Measurements from ENCODE around the gene KCNAB2. TPM values are rescaled to one million over a fixed set of nuclear protein-coding genes. Genes with fewer than 3 reads are reported as not detected.
A peak's percentile ranks its signal among the peaks of the same experiment; 100 is the strongest.
"Not testable (repeated sequence)": the region's sequence is repeated elsewhere in the genome, so short reads cannot be mapped to it uniquely, and the experiment has no call there.

KCNAB2 gene
- total RNA-seq, 1 donor from 2014 or later: 4.5 TPM

GRCh38 chr1:6048179-6048867 lies 2.6 kb downstream of the KCNAB2 start:
- DNase-seq (ENCODE audit: low spot score in 2 of 2) (no peak), FAIRE-seq (no peak)

- DNase-seq (ENCODE audit: low spot score in 2 of 2) (no peak), FAIRE-seq (no peak)
These were observed 3.7 kb downstream of the KCNAB2 start for GRCh38 chr1:6049419-6049818.

GRCh38 chr1:6051423-6051822 lies 5.7 kb downstream of the KCNAB2 start:
- DNase-seq (ENCODE audit: low spot score in 2 of 2) (no peak), FAIRE-seq (no peak)

GRCh38 chr1:6052543-6053205 lies 7.0 kb downstream of the KCNAB2 start:
- DNase-seq (ENCODE audit: low spot score in 2 of 2): peak; percentile 68 to 78
- no peak for FAIRE-seq

DNA sequence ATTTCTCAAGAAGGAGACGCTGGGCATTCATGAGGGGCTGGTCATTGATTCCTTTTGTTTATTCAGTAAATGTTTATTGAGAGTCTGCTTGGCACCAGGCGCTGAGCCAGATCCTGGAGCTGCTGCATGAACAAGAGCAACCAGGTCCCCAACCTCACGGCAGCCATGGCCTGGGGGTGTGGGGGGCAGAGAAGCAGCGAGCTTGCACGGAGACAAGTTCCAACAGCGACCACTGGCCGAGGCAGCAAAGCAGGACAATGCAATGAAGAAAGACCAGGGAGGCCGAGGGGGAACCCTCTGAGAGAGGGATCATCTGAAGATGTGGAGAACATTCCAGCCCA lies 7.5 kb downstream of the KCNAB2 start:
- FAIRE-seq (no peak), DNase-seq (ENCODE audit: low spot score in 2 of 2) (no peak)

DNA sequence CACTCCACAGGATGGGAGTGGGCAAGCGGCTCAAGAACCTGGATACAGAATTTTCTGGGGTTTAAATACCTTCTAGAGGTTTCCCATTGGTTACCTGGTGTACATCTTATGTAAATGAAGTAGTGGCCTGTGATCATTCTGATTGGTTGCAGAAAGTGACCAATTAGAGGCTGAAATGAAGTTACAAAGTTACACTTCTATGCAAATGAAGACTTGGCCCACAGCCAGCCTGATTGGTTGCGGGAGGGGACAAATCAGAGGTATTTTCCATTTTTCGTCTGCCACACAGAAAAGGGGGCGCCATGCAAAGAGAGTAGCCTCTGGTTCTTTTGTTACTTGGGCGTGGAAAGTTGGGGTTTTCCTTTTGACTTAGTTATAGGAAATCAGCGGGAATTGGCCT lies 8.9 kb downstream of the KCNAB2 start:
- FAIRE-seq (no peak), DNase-seq (ENCODE audit: low spot score in 2 of 2) (no peak)

GRCh38 chr1:6056572-6056948 lies 10.9 kb downstream of the KCNAB2 start:
- DNase-seq (ENCODE audit: low spot score in 2 of 2) (no peak), FAIRE-seq (no peak)

DNA sequence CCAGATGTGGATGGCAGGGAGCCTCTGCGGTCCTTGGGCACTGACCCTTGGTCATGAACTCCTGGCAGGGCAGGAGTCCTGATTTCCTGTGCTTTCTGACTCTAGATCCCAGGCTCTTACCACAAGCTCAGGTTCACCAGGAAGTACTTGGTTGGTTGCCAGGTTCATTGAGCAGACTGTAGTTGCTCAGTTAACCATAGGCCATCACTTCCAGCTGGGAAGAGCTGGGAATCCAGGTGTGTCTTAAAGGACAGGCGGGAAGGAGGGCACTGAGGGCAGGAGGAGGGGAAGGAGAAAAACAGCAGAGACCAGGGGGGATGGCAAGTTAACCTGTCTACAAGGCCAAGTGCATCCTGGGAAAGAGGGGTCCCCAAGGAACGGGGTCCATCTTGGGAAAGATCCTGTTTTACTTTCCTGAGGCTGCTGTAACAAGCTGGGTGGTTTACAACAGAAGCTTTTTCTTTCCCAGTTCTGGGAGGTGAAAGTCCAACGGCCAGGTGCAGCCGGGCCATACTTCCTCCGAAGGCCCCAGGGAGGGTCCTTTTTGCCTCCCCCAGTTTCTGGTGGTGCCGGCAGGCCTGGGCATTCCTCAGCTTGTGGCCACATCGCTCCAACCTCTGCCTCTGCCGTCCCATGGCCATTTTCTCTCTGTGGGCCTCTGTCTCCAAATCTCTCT lies 11.6 kb downstream of the KCNAB2 start:
- DNase-seq (ENCODE audit: low spot score in 2 of 2): no peak

GRCh38 chr1:6059866-6060265 lies 14.2 kb downstream of the KCNAB2 start:
- no peak for FAIRE-seq
- no peak for DNase-seq (ENCODE audit: low spot score in 2 of 2)

More for the DNA sequence above, 11.6 kb downstream of the KCNAB2 start:
- FAIRE-seq: no peak

- no peak for DNase-seq (ENCODE audit: low spot score in 2 of 2)
- FAIRE-seq: no peak
These were observed 17.0 kb downstream of the KCNAB2 start for GRCh38 chr1:6062670-6063069.

GRCh38 chr1:6063532-6064053 lies 17.9 kb downstream of the KCNAB2 start:
- DNase-seq (ENCODE audit: low spot score in 2 of 2); FAIRE-seq: not testable (repeated sequence)

GRCh38 chr1:6065093-6065858 lies 19.6 kb downstream of the KCNAB2 start:
- DNase-seq (ENCODE audit: low spot score in 2 of 2) (no peak), FAIRE-seq (no peak)

DNA sequence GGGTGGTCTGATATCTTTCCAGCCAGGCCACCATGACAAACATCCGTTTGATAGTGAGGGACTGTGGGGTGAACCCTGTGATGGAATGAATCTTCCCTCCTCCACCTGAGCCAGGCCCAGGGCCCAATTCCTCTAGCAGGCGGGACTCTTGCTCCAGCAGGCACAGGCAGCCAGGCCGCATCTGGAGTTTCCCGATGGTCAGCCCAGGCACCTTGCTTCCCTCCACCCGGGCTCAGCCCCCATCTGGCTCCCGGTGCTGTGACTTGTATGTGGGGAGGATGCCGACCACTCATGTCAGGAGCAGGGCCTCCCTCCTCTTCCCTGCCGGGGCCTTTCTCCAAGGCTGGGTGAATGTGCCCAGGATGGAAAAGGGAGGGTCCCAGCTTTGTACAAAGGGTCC lies 21.0 kb downstream of the KCNAB2 start:
- FAIRE-seq: no peak

DNA sequence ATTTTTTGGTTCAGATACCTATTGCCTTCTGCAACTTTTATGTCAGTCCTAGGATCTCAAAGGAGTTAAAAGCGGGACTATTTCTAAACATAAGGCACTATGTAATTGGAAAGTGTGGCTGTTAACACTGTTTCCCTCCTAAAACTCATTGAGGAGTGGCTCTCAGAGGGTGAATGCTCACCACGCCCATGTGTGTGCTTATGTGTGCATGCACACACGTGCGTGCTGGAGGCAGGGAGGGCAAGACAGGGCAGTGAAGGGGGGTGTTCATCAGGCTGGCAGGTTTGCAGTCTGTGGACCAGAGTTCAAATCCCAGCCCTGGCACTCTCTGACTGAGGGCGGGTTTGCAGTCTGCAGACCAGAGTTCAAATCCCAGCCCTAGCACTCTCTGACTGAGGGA lies 22.4 kb downstream of the KCNAB2 start:
- no peak for DNase-seq (ENCODE audit: low spot score in 2 of 2)
- no peak for FAIRE-seq

More for the DNA sequence above, 21.0 kb downstream of the KCNAB2 start:
- DNase-seq (ENCODE audit: low spot score in 2 of 2): no peak

DNA sequence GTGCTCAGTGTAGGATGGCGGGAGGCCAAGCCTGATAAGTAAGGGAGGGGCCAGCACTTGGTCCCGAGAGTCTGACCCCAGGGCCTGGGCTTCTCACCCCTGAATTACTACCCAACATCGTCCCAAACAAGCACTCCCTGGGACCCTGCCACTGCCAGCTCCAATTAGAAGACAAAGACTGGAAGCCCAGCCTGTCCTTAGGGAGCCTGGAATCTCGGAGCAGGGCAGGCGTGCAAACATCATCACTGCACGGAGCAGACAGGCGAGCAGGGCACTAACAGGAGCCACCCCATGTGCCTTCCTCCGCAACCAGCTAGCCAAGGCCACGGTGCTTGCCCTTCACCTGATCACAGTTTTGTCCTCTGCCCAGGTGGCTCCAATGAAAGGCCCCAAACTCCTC lies 23.2 kb downstream of the KCNAB2 start:
- DNase-seq (ENCODE audit: low spot score in 2 of 2) (no peak), FAIRE-seq (no peak)

GRCh38 chr1:6069573-6069972 lies 23.9 kb downstream of the KCNAB2 start:
- DNase-seq (ENCODE audit: low spot score in 2 of 2) (no peak), FAIRE-seq (no peak)

GRCh38 chr1:6070450-6070974 lies 24.8 kb downstream of the KCNAB2 start:
- DNase-seq (ENCODE audit: low spot score in 2 of 2) (no peak), FAIRE-seq (no peak)

DNA sequence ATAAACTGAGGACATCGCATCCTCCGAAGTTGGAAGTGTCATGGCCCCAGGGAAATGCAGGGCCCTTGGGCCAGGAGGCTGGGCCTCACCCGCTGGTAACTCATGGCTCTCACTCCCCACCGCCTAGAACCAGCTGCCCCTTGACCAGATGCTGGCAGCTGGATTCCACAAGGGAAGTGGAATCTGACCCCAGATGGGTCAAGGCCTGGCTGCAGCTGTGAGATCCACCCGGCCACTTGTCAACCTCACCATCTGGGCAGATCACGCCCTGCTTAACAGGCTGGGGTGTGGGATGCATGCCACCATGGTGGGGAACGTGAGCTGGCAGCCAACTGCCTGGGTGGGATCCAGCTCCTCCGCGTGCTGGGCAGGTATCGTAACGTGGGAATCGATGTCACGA lies 25.5 kb downstream of the KCNAB2 start:
- DNase-seq (ENCODE audit: low spot score in 2 of 2): no peak
- FAIRE-seq: no peak

DNA sequence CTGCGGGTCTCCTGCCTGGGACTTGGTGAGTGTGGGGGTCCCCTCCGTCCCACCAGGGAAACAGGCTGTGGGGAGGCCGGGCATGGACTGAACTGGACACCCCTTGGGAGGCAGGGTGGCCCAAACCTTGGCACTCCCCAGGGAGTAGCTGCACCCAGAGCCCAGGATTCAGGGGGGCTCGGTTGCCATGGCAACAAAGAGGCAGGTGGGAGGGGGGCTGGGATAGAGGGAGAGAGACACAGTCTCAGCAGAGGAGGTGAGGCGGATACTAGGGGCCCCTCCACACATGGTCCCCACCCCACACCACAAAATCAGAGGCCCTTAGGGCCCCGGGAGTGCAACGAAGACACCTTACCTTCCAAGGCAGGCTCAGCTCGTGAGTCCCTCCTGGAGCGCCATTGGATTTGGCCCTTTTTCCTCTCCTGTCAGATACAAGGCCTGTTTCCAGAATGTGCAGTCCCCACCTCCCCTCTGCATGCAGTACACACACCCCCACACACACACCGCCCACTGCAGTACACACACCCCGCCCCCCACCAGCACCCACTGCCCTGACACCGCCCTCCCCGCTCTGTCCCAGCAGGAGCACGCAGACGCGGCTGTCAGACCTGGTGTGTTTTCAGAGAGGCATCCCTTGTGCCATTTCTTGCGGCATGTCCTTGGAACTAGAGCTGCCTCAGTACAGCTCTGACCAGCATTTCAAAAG lies 27.2 kb downstream of the KCNAB2 start:
- FAIRE-seq: no peak
- DNase-seq (ENCODE audit: low spot score in 2 of 2): no peak

DNA sequence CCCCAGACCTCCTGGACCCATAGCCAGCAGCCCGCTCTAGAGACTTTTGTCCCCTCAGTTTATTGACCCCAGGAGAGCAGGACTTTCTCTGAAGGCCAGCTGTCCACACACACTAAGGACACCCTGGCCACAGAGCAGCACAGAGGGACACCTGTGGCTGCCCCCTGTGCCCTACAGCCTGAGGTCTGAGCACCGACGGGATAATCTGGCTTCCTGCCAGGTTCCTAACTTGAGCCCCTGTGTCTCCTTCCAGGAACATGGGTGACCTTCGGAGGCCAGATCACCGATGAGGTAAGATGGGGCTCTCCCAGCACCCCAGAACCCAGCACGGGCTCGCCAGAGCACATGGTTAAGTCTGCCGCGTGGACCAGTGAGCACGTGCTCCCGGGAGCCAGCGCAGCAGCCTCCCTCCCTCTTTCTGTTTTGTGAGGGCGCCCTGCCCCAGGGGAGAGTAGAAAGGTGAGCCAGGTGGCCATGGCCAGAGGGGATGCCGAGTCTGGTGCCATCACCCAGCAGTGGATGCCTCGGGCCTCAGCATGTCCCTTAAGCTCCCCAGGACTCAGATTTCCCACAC lies 27.9 kb downstream of the KCNAB2 start:
- DNase-seq (ENCODE audit: low spot score in 2 of 2) (no peak), FAIRE-seq (no peak)

Data from frontal cortex (tissue), 4 donors.